GM23338 (cell line): Measurements from ENCODE around the gene PSMD14. TPM values are rescaled to one million over a fixed set of nuclear protein-coding genes. Genes with fewer than 3 reads are reported as not detected.

Source experiments
- ATAC-seq: fragments of 200-7000 bp; cut with Tn5 transposase; 3 replicates; pipeline ENCODE4 v1.9.1; 2020
- DNase-seq: peaks from one replicate; pipeline ENCODE4 v3.0.0-alpha.2; 2015; ENCODE audit warnings: low spot score
- H2AFZ ChIP-seq: fragments of 200-600 bp; sonication (generic); 2 replicates; pipeline ENCODE4 v1.8.0; 2016; ENCODE audit warnings: antibody characterized with exemption, mild to moderate bottlenecking, moderate library complexity
- H3F3A ChIP-seq: fragments of 200-600 bp; sonication (generic); replicated peaks from 2 replicates; pipeline ENCODE4 v1.8.0; 2017; ENCODE audit warnings: antibody characterized with exemption, mixed run types, low read depth
- H3K27ac ChIP-seq: fragments of 200-600 bp; sonication (generic); 2 replicates; pipeline ENCODE4 v1.6.1; 2016; ENCODE audit warnings: low read depth
- H3K27me3 ChIP-seq: fragments of 200-600 bp; sonication (generic); 2 replicates; pipeline ENCODE4 v1.8.0; 2016; ENCODE audit warnings: mild to moderate bottlenecking, mixed run types, moderate library complexity; ENCODE audit not compliant: insufficient read depth
- H3K36me3 ChIP-seq: fragments of 200-600 bp; sonication (generic); 2 replicates; pipeline ENCODE4 v1.8.0; 2016; ENCODE audit warnings: mild to moderate bottlenecking; ENCODE audit not compliant: insufficient read depth
- H3K4me1 ChIP-seq: fragments of 200-600 bp; sonication (generic); 2 replicates; pipeline ENCODE4 v1.8.0; 2016; ENCODE audit warnings: mild to moderate bottlenecking, moderate library complexity; ENCODE audit not compliant: insufficient read depth
- H3K4me2 ChIP-seq: fragments of 200-600 bp; sonication (generic); 2 replicates; pipeline ENCODE4 v1.7.1; 2017; ENCODE audit warnings: mixed run types
- H3K4me3 ChIP-seq: fragments of 200-600 bp; sonication (generic); 2 replicates; pipeline ENCODE4 v1.6.1; 2016; ENCODE audit warnings: mixed run types
- H3K79me2 ChIP-seq: fragments of 200-600 bp; sonication (generic); replicated peaks from 2 replicates; pipeline ENCODE4 v1.8.0; 2017; ENCODE audit warnings: mild to moderate bottlenecking; ENCODE audit not compliant: insufficient read depth
- H3K9me2 ChIP-seq: fragments of 200-600 bp; sonication (generic); 2 replicates; pipeline ENCODE4 v1.8.0; 2017; ENCODE audit not compliant: insufficient read depth
- H4K20me1 ChIP-seq: fragments of 200-600 bp; sonication (generic); replicated peaks from 2 replicates; pipeline ENCODE4 v1.8.0; 2017; ENCODE audit warnings: mild to moderate bottlenecking; ENCODE audit not compliant: insufficient read depth
- H3K27ac Mint-ChIP-seq: 2 replicates; pipeline ENCODE4 v1.8.0; 2020; ENCODE audit warnings: inconsistent platforms, mild to moderate bottlenecking, moderate library complexity, mixed read lengths
- H3K27me3 Mint-ChIP-seq: 3 replicates; pipeline ENCODE4 v1.8.0; 2022; ENCODE audit warnings: low read depth, mild to moderate bottlenecking, moderate library complexity, mixed read lengths, inconsistent platforms; ENCODE audit not compliant: insufficient read depth, poor library complexity
- H3K36me3 Mint-ChIP-seq: 3 replicates; pipeline ENCODE4 v1.8.0; 2021; ENCODE audit warnings: low read depth, mild to moderate bottlenecking, inconsistent platforms, moderate library complexity, mixed read lengths
- H3K4me1 Mint-ChIP-seq: 3 replicates; pipeline ENCODE4 v1.8.0; 2020; ENCODE audit warnings: mild to moderate bottlenecking, inconsistent platforms, mixed read lengths
- H3K4me3 Mint-ChIP-seq: 3 replicates; pipeline ENCODE4 v1.8.0; 2021; ENCODE audit warnings: moderate library complexity, mild to moderate bottlenecking, inconsistent platforms, mixed read lengths
- H3K9me3 Mint-ChIP-seq: 3 replicates; pipeline ENCODE4 v1.8.0; 2020; ENCODE audit warnings: moderate library complexity, mild to moderate bottlenecking, inconsistent platforms, mixed read lengths
- CREB1 ChIP-seq: fragments of 250-450 bp; sonication (Bioruptor Pico); IDR thresholded peaks from 2 replicates; pipeline ENCODE4 v1.5.0; 2020; ENCODE audit warnings: low read depth, mild to moderate bottlenecking, moderate library complexity
- EZH2 ChIP-seq: fragments of 200-600 bp; sonication (generic); IDR thresholded peaks from one replicate; pipeline ENCODE4 v1.8.0; 2017; ENCODE audit warnings: antibody characterized with exemption, mild to moderate bottlenecking, low read depth; ENCODE audit not compliant: unreplicated experiment
- EZH2phosphoT487 ChIP-seq: fragments of 200-600 bp; sonication (generic); IDR thresholded peaks from one replicate; pipeline ENCODE4 v1.8.1; 2018; ENCODE audit warnings: antibody characterized with exemption; ENCODE audit not compliant: unreplicated experiment
- JUNB ChIP-seq: IDR thresholded peaks from one replicate; pipeline ENCODE4 v1.6.1; 2016; ENCODE audit warnings: antibody characterized with exemption; ENCODE audit not compliant: unreplicated experiment
- NANOG ChIP-seq: IDR thresholded peaks from 2 replicates; pipeline ENCODE4 v1.6.1; 2016; ENCODE audit warnings: antibody characterized with exemption, borderline replicate concordance
- POLR2AphosphoS5 ChIP-seq: IDR thresholded peaks from 2 replicates; pipeline ENCODE4 v1.6.1; 2016; ENCODE audit warnings: antibody characterized with exemption, low read depth
- STAT1 ChIP-seq: IDR thresholded peaks from one replicate; pipeline ENCODE4 v1.6.1; 2016; ENCODE audit warnings: antibody characterized with exemption; ENCODE audit not compliant: unreplicated experiment
- ZNF114 ChIP-seq: fragments of 250-450 bp; sonication (Bioruptor Pico); IDR thresholded peaks from 2 replicates; pipeline ENCODE4 v1.5.0; 2020; ENCODE audit warnings: mild to moderate bottlenecking, moderate library complexity
- ZNF331 ChIP-seq: fragments of 250-450 bp; sonication (Bioruptor Pico); IDR thresholded peaks from 2 replicates; pipeline ENCODE4 v1.5.0; 2020; ENCODE audit warnings: low read depth, mild to moderate bottlenecking, moderate library complexity
- polyA plus RNA-seq: library from polyadenylated mRNA; unstranded; fragments of >200 nt; fragmentation: Nextera tagmentation; extraction: Ambion mirVana; gene quantifications from 2 replicates; pipeline ENCODE4 v1.2.1, GENCODE V29; 2016
- total RNA-seq: library from RNA; depleted of rRNA; stranded (reverse); fragments of >200 nt; shearing (Covaris generic); gene quantifications from 2 replicates; pipeline ENCODE4 v1.2.3, GENCODE V29; 2014
- TF ChIP-seq, protein P1 (sequence below): fragments of 250-450 bp; sonication (Bioruptor Pico); IDR thresholded peaks from 2 replicates; pipeline ENCODE4 v1.5.0; 2020; ENCODE audit warnings: mild to moderate bottlenecking, moderate library complexity
- TF ChIP-seq, protein P2 (sequence below), 2 experiments: fragments of 200-600 bp in 1 of 2; sonication (generic) in 1 of 2; conservative IDR thresholded peaks; 2 replicates each; pipeline versions ENCODE4 v1.5.1 to v1.6.1; 2016 to 2017; ENCODE audit warnings: antibody characterized with exemption in 2 of 2, low read depth in 2 of 2, mild to moderate bottlenecking in 2 of 2, moderate library complexity in 1 of 2
- TF ChIP-seq, protein P3 (sequence below): IDR thresholded peaks from 2 replicates; pipeline ENCODE4 v1.6.1; 2016; ENCODE audit warnings: antibody characterized with exemption
- TF ChIP-seq, protein P4 (sequence below): IDR thresholded peaks from one replicate; pipeline ENCODE4 v1.6.1; 2018; ENCODE audit warnings: antibody characterized with exemption; ENCODE audit not compliant: unreplicated experiment

The PSMD14 gene
- total and polyA plus RNA-seq, 2 experiments from 2014 or later, result 92.2 to 123 TPM

DNA sequence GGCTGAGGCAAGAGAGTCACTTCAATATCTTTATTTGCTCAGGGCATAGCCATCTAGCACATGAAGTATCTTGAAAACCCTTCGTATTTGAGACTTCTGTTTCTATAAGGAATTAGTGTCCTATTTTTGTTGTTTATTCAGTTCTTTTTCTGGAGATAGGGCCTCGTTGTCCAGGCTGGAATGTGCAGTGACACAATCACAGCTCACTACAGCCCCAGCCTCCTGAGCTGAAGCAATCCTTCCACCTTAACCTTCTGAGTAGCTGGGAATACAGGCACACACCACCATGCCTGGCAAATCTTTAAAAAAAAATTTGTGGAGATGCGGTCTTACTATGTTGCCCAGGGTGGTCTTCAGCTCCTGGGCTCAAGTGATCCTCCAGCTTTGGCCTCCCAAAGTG is 50.6 kb downstream of the PSMD14 start:
- no peak for ATAC-seq
- Histone ChIP-seq H3F3A (no peaks in the 10 kb centered on the region), H3K4me1 (peaks cover 21% of the 10 kb centered on the region), H3K27me3 (no peaks in the 10 kb centered on the region), H2AFZ (no peak overlapping the region), H3K4me3 (no peak overlapping the region), H3K4me2 (no peak overlapping the region), H3K27ac (no peak overlapping the region), H4K20me1 (no peaks in the 10 kb centered on the region), H3K36me3 (peaks cover 6% of the 10 kb centered on the region; the same call in 1 of the 2 replicates), H3K9me2 (no peaks in the 10 kb centered on the region), H3K79me2 (peaks cover 93% of the 10 kb centered on the region)
- Mint-ChIP-seq H3K4me1 (peaks cover 28% of the 10 kb centered on the region), H3K9me3 (peaks cover 36% of the 10 kb centered on the region), H3K4me3 (no peak overlapping the region), H3K27ac (no peak overlapping the region), H3K27me3 (peaks cover 1% of the 10 kb centered on the region), H3K36me3 (peaks cover 51% of the 10 kb centered on the region)
- no peak for DNase-seq
- TF ChIP-seq, protein P1, sequence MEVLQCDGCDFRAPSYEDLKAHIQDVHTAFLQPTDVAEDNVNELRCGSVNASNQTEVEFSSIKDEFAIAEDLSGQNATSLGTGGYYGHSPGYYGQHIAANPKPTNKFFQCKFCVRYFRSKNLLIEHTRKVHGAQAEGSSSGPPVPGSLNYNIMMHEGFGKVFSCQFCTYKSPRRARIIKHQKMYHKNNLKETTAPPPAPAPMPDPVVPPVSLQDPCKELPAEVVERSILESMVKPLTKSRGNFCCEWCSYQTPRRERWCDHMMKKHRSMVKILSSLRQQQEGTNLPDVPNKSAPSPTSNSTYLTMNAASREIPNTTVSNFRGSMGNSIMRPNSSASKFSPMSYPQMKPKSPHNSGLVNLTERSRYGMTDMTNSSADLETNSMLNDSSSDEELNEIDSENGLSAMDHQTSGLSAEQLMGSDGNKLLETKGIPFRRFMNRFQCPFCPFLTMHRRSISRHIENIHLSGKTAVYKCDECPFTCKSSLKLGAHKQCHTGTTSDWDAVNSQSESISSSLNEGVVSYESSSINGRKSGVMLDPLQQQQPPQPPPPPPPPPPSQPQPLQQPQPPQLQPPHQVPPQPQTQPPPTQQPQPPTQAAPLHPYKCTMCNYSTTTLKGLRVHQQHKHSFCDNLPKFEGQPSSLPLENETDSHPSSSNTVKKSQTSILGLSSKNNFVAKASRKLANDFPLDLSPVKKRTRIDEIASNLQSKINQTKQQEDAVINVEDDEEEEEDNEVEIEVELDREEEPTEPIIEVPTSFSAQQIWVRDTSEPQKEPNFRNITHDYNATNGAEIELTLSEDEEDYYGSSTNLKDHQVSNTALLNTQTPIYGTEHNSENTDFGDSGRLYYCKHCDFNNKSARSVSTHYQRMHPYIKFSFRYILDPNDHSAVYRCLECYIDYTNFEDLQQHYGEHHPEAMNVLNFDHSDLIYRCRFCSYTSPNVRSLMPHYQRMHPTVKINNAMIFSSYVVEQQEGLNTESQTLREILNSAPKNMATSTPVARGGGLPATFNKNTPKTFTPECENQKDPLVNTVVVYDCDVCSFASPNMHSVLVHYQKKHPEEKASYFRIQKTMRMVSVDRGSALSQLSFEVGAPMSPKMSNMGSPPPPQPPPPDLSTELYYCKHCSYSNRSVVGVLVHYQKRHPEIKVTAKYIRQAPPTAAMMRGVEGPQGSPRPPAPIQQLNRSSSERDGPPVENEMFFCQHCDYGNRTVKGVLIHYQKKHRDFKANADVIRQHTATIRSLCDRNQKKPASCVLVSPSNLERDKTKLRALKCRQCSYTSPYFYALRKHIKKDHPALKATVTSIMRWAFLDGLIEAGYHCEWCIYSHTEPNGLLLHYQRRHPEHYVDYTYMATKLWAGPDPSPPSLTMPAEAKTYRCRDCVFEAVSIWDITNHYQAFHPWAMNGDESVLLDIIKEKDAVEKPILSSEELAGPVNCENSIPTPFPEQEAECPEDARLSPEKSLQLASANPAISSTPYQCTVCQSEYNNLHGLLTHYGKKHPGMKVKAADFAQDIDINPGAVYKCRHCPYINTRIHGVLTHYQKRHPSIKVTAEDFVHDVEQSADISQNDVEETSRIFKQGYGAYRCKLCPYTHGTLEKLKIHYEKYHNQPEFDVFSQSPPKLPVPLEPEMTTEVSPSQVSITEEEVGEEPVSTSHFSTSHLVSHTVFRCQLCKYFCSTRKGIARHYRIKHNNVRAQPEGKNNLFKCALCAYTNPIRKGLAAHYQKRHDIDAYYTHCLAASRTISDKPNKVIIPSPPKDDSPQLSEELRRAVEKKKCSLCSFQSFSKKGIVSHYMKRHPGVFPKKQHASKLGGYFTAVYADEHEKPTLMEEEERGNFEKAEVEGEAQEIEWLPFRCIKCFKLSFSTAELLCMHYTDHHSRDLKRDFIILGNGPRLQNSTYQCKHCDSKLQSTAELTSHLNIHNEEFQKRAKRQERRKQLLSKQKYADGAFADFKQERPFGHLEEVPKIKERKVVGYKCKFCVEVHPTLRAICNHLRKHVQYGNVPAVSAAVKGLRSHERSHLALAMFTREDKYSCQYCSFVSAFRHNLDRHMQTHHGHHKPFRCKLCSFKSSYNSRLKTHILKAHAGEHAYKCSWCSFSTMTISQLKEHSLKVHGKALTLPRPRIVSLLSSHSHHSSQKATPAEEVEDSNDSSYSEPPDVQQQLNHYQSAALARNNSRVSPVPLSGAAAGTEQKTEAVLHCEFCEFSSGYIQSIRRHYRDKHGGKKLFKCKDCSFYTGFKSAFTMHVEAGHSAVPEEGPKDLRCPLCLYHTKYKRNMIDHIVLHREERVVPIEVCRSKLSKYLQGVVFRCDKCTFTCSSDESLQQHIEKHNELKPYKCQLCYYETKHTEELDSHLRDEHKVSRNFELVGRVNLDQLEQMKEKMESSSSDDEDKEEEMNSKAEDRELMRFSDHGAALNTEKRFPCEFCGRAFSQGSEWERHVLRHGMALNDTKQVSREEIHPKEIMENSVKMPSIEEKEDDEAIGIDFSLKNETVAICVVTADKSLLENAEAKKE (CRISPR knock-in tag), result no peak
- TF ChIP-seq POLR2AphosphoS5, result no peak
- TF ChIP-seq EZH2, result no peak
- TF ChIP-seq EZH2phosphoT487, result no peak
- TF ChIP-seq, protein P2, sequence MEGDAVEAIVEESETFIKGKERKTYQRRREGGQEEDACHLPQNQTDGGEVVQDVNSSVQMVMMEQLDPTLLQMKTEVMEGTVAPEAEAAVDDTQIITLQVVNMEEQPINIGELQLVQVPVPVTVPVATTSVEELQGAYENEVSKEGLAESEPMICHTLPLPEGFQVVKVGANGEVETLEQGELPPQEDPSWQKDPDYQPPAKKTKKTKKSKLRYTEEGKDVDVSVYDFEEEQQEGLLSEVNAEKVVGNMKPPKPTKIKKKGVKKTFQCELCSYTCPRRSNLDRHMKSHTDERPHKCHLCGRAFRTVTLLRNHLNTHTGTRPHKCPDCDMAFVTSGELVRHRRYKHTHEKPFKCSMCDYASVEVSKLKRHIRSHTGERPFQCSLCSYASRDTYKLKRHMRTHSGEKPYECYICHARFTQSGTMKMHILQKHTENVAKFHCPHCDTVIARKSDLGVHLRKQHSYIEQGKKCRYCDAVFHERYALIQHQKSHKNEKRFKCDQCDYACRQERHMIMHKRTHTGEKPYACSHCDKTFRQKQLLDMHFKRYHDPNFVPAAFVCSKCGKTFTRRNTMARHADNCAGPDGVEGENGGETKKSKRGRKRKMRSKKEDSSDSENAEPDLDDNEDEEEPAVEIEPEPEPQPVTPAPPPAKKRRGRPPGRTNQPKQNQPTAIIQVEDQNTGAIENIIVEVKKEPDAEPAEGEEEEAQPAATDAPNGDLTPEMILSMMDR (conservative IDR thresholded peaks at IDR 0.05; ENCODE audit: low read depth in 2 of 2), result no peak
- TF ChIP-seq, protein P3, sequence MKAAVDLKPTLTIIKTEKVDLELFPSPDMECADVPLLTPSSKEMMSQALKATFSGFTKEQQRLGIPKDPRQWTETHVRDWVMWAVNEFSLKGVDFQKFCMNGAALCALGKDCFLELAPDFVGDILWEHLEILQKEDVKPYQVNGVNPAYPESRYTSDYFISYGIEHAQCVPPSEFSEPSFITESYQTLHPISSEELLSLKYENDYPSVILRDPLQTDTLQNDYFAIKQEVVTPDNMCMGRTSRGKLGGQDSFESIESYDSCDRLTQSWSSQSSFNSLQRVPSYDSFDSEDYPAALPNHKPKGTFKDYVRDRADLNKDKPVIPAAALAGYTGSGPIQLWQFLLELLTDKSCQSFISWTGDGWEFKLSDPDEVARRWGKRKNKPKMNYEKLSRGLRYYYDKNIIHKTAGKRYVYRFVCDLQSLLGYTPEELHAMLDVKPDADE, result no peak
- no peak for TF ChIP-seq NANOG
- no peak for TF ChIP-seq JUNB
- no peak for TF ChIP-seq STAT1
- no peak for TF ChIP-seq ZNF331
- TF ChIP-seq, protein P4, sequence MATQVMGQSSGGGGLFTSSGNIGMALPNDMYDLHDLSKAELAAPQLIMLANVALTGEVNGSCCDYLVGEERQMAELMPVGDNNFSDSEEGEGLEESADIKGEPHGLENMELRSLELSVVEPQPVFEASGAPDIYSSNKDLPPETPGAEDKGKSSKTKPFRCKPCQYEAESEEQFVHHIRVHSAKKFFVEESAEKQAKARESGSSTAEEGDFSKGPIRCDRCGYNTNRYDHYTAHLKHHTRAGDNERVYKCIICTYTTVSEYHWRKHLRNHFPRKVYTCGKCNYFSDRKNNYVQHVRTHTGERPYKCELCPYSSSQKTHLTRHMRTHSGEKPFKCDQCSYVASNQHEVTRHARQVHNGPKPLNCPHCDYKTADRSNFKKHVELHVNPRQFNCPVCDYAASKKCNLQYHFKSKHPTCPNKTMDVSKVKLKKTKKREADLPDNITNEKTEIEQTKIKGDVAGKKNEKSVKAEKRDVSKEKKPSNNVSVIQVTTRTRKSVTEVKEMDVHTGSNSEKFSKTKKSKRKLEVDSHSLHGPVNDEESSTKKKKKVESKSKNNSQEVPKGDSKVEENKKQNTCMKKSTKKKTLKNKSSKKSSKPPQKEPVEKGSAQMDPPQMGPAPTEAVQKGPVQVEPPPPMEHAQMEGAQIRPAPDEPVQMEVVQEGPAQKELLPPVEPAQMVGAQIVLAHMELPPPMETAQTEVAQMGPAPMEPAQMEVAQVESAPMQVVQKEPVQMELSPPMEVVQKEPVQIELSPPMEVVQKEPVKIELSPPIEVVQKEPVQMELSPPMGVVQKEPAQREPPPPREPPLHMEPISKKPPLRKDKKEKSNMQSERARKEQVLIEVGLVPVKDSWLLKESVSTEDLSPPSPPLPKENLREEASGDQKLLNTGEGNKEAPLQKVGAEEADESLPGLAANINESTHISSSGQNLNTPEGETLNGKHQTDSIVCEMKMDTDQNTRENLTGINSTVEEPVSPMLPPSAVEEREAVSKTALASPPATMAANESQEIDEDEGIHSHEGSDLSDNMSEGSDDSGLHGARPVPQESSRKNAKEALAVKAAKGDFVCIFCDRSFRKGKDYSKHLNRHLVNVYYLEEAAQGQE, result no peak
- TF ChIP-seq CREB1 (CRISPR knock-in tag), result no peak
- no peak for TF ChIP-seq ZNF114 (CRISPR knock-in tag)
